Endodermal cell (in vitro differentiated cells): Measurements from ENCODE around the gene HBG1. TPM values are rescaled to one million over a fixed set of nuclear protein-coding genes. Genes with fewer than 3 reads are reported as not detected.

Experiments
- DNase-seq: peaks from one replicate; pipeline ENCODE4 v3.0.0-alpha.2; 2017
- H3K27ac ChIP-seq: 2 replicates; pipeline ENCODE4 v1.5.1; 2013; ENCODE audit warnings: mild to moderate bottlenecking, low read depth, low read length, moderate library complexity
- H3K27me3 ChIP-seq: 2 replicates; pipeline ENCODE4 v1.6.1; 2013; ENCODE audit warnings: mild to moderate bottlenecking, low read length, moderate library complexity; ENCODE audit not compliant: insufficient read depth, control insufficient read depth, poor library complexity, severe bottlenecking
- H3K36me3 ChIP-seq: 2 replicates; pipeline ENCODE4 v1.7.0; 2013; ENCODE audit warnings: mild to moderate bottlenecking, low read length, moderate library complexity; ENCODE audit not compliant: control insufficient read depth, insufficient read depth
- H3K4me1 ChIP-seq: one replicate; pipeline ENCODE4 v1.7.0; 2013; ENCODE audit warnings: low read length; ENCODE audit not compliant: control insufficient read depth, insufficient read depth
- H3K4me3 ChIP-seq: 2 replicates; pipeline ENCODE4 v1.5.1; 2013; ENCODE audit warnings: mild to moderate bottlenecking, low read length, moderate library complexity
- H3K9ac ChIP-seq: 2 replicates; pipeline ENCODE4 v1.6.1; 2013; ENCODE audit warnings: mild to moderate bottlenecking, low read length, moderate library complexity; ENCODE audit not compliant: poor library complexity, severe bottlenecking; ENCODE audit errors: extremely low read depth
- H3K9me3 ChIP-seq: 2 replicates; pipeline ENCODE4 v1.6.1; 2013; ENCODE audit warnings: mild to moderate bottlenecking, low read length, moderate library complexity; ENCODE audit not compliant: control insufficient read depth
- H3K27ac Mint-ChIP-seq: 2 replicates; pipeline ENCODE4 v1.8.0; 2020; ENCODE audit warnings: mixed read lengths
- H3K27me3 Mint-ChIP-seq: 2 replicates; pipeline ENCODE4 v1.8.0; 2021; ENCODE audit warnings: mild to moderate bottlenecking, mixed read lengths; ENCODE audit not compliant: insufficient read depth
- H3K36me3 Mint-ChIP-seq: 2 replicates; pipeline ENCODE4 v1.8.0; 2020; ENCODE audit warnings: low read depth, mixed read lengths
- H3K4me1 Mint-ChIP-seq: 2 replicates; pipeline ENCODE4 v1.8.0; 2020; ENCODE audit warnings: mixed read lengths
- H3K4me3 Mint-ChIP-seq: 2 replicates; pipeline ENCODE4 v1.8.0; 2020; ENCODE audit warnings: mild to moderate bottlenecking, moderate library complexity, mixed read lengths
- H3K9me3 Mint-ChIP-seq: 2 replicates; pipeline ENCODE4 v1.8.0; 2020; ENCODE audit warnings: mild to moderate bottlenecking, mixed read lengths
- CTCF ChIP-seq: fragments of 200-600 bp; sonication (generic); conservative IDR thresholded peaks from 2 replicates; pipeline ENCODE4 v1.5.0; 2021; ENCODE audit warnings: antibody characterized with exemption, mild to moderate bottlenecking
- WGBS, 2 experiments: methylation state at CpG; one replicate each; pipeline versions ENCODE4 v1.1.5 to v1.1.7; 2013; ENCODE audit warnings: missing lambda C conversion rate in 2 of 2, mixed read lengths in 1 of 2; ENCODE audit not compliant: insufficient coverage in 1 of 2, insufficient read length in 1 of 2; 5-methylcytosine and 5-hydroxymethylcytosine counted together
- total RNA-seq, 2 donors: library from RNA; stranded (reverse); fragmentation: NEBNext Ultra II Directional in 1 of 2; extraction: Animal tissue kit (Norgen Biotek cat#: 25700) in 1 of 2; gene quantifications; 2 replicates in 1 of 2; 3 replicates in 1 of 2; pipeline ENCODE4 v1.2.1, GENCODE V29; 2021

HBG1 gene
- total RNA-seq, 2 donors from 2014 or later: not detected

- no peak overlapping the region for H3K4me3 ChIP-seq
- Mint-ChIP-seq H3K27ac (no peak overlapping the region), H3K9me3 (no peaks in the 10 kb centered on the region), H3K36me3 (no peaks in the 10 kb centered on the region), H3K27me3 (peaks cover 4% of the 10 kb centered on the region), H3K4me1 (no peaks in the 10 kb centered on the region), H3K4me3 (no peak overlapping the region)
- H3K4me1 ChIP-seq: no peaks in the 10 kb centered on the region
- no peaks in the 10 kb centered on the region for H3K27me3 ChIP-seq
- TF ChIP-seq CTCF: no peak
- WGBS, 2 experiments: 69 to 88% methylated on average over 2 to 3 of the region's 3 CpGs
- H3K9me3 ChIP-seq: no peaks in the 10 kb centered on the region
- H3K36me3 ChIP-seq: no peaks in the 10 kb centered on the region
- no peak overlapping the region for H3K27ac ChIP-seq
- no peak overlapping the region for H3K9ac ChIP-seq
- DNase-seq: no peak
Observed at GRCh38 chr11:5241458-5241857, 8.2 kb downstream of the HBG1 start.

GRCh38 chr11:5240458-5240857, 9.2 kb downstream of the HBG1 start:
- H3K9me3 Mint-ChIP-seq: no peaks in the 10 kb centered on the region

GRCh38 chr11:5240056-5240455, 9.6 kb downstream of the HBG1 start:
- Histone ChIP-seq H3K9ac (no peak overlapping the region), H3K36me3 (no peaks in the 10 kb centered on the region), H3K9me3 (no peaks in the 10 kb centered on the region), H3K4me3 (no peak overlapping the region), H3K4me1 (no peaks in the 10 kb centered on the region), H3K27me3 (no peaks in the 10 kb centered on the region), H3K27ac (no peak overlapping the region)
- DNase-seq: no peak
- Mint-ChIP-seq H3K27ac (no peak overlapping the region), H3K36me3 (no peaks in the 10 kb centered on the region), H3K4me1 (no peaks in the 10 kb centered on the region), H3K4me3 (no peak overlapping the region), H3K27me3 (peaks cover 4% of the 10 kb centered on the region), H3K9me3 (no peaks in the 10 kb centered on the region)
- 92 to 100% methylated on average over 1 of the region's 1 CpG for WGBS, 2 experiments
- TF ChIP-seq CTCF: no peak

More at GRCh38 chr11:5240458-5240857, 9.2 kb downstream of the HBG1 start:
- TF ChIP-seq CTCF: no peak
- WGBS, 2 experiments: 87% methylated on average over 2 of the region's 2 CpGs; no CpG with 5 or more reads in 1 of the 2 experiments
- no peaks in the 10 kb centered on the region for H3K9me3 ChIP-seq
- no peak overlapping the region for H3K9ac ChIP-seq
- no peak for DNase-seq
- no peak overlapping the region for H3K27ac Mint-ChIP-seq
- no peaks in the 10 kb centered on the region for H3K36me3 ChIP-seq
- no peaks in the 10 kb centered on the region for H3K4me1 ChIP-seq
- no peak overlapping the region for H3K4me3 ChIP-seq
- no peak overlapping the region for H3K27ac ChIP-seq
- H3K27me3 ChIP-seq: no peaks in the 10 kb centered on the region
- peaks cover 4% of the 10 kb centered on the region for H3K27me3 Mint-ChIP-seq
- H3K4me3 Mint-ChIP-seq: no peak overlapping the region
- H3K36me3 Mint-ChIP-seq: no peaks in the 10 kb centered on the region
- no peaks in the 10 kb centered on the region for H3K4me1 Mint-ChIP-seq
